Ureter (tissue), 1 donor: ENCODE results near the gene NEDD4L. TPM values are rescaled to one million over a fixed set of nuclear protein-coding genes. Genes with fewer than 3 reads are reported as not detected.
"Not testable (repeated sequence)": the region's sequence is repeated elsewhere in the genome, so short reads cannot be mapped to it uniquely, and the experiment has no call there.

Experiments
- DNase-seq: peaks from one replicate; pipeline ENCODE4 v3.0.0-alpha.2; 2020; ENCODE audit warnings: low spot score
- total RNA-seq: library from RNA; stranded (reverse); gene quantifications from one replicate; pipeline ENCODE4 v1.2.4, GENCODE V29; 2023
- donor health status: DM: yes; HTN: yes; CAD: no.

NEDD4L gene
- total RNA-seq, 1 donor from 2014 or later = 299 TPM

- DNase-seq = no peak
These were observed 373.0 kb downstream of the NEDD4L start for GRCh38 chr18:58416704-58417683.

DNA sequence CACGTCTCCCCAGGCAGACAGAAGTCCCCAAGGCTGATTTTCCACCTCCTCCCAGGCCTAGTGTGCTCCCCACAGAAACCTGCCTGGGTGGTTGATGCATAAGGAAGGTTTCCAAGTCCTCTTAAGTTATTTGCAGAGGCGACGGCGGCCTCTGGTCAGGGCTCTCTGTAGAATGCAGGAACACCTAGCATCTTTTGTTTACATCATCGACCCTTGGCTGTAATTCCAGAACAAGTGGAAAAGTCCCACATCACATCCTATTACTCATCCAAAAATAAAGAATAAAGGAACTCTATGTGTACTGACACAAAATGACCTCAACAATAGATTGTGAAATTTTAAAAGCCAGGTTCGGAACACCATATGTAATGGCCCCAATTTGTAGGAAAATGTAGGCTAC, 373.7 kb downstream of the NEDD4L start:
- no peak for DNase-seq

DNA sequence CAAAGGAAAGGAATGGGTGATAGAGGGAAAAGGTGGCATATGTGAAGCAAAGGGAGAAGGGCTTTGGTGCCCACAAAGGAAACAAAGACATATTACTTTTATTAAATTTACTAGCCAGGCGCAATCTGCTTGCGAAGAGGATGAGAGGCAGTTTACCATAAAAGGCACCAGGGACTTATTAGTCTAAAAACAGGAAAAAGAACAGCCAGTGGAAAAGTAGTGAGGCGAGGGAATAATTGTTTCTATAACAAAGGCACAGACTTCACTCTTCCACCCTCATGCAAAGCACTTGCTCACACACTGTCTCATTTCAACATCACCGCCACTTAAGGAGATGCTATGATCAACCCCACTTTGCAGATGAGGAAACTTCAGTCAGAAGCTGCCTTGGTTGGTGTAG, 374.3 kb downstream of the NEDD4L start:
- DNase-seq = no peak

DNA sequence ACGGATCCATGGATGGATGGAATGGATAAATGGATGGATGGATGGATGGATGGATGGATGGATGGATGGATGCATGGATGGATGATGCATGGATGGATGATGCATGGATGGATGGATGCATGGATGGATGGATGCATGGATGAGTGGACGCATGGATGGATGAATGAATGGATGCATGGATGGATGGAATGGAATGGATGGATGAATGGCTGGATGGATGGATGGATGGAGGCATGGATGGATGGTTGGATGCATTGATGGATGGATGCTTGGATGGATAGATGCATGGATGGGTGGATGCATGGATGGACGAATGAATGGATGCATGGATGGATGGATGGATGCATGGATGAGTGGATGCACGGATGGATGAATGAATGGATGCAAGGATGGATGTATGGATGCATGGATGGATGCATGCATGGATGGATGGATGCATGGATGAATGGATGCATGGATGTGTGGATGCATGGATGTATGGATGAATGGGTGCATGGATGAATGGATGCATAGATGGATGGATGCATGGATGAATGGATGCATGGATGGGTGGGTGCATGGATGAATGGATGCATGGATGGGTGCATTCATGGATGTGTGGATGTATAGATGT, 375.7 kb downstream of the NEDD4L start:
- DNase-seq = no peak

DNA sequence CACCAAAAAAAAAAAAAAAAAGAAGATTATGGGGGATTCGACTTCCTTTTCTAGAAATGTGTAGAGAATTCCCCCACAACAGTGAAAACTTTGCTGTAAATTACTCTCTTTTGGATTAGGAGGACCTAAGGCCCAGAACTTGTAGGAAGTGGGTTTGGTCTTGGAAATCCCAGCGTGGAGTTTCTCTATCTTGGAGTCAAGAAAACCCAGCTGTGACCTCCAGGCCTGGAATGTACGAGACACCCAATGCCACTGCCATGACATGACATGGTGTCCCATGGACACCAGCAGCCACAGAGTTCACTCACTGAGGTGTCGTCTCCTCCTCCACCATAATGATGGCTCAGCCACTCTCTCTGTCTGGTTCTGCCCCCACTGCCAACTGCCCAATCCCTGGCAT, 382.6 kb downstream of the NEDD4L start:
- DNase-seq = no peak

DNA sequence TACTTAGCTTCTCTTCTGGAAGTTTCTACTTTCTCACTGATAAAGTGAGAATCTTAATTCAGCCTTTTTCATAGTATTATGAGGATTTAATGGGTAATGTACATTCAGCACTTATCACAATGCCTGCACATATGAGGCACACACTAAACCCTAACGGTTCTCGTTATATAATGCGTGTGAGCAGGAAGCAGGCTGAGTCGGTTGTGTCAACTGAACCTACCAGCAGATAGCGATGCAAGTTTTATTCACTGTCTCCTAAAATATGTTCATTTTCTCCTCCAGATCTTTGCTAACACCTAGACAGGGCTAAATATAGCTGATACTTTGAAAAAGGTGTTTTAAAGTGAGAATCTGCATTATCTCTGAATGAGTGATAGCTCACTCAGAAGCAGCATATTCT, 383.3 kb downstream of the NEDD4L start:
- DNase-seq = no peak

DNA sequence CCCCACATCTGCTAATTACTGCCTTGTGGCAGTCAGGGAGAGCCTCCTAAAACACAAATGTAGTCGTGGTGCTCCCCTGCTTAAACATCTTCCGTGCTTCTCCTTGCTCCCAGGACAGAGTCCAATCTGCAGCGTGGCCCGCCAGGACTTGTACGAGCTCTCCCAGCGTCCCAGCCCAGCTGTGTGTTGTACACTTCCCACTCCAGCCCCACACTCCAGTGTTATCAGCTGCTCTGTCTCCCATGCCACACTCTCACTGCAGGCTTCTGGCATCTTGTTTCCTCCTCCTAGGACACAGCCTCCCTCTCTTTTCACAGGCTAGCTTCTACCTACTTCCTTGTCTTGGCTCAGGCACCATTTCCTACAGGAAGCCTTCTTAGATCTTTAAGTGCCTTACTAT, 385.4 kb downstream of the NEDD4L start:
- no peak for DNase-seq

DNA sequence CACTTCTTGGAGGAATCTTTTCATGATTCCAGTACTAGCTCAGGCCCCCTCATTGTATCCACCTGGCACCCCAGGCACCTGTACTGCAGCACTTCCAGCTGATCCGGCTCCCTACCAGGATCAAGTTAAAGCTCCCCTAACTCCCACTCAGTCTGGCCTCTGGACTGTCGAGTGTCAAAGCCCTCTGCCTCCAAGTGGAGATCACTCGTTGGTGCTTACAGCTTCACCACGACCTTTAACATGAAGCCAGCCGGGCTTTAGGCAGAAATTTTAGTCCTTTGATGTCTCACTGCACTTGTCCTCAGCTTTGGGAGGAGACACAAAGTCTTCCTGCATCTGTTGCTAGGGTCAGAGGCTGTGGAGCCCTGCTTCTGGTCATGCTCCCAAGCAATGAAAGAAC, 387.2 kb downstream of the NEDD4L start:
- DNase-seq = no peak

DNA sequence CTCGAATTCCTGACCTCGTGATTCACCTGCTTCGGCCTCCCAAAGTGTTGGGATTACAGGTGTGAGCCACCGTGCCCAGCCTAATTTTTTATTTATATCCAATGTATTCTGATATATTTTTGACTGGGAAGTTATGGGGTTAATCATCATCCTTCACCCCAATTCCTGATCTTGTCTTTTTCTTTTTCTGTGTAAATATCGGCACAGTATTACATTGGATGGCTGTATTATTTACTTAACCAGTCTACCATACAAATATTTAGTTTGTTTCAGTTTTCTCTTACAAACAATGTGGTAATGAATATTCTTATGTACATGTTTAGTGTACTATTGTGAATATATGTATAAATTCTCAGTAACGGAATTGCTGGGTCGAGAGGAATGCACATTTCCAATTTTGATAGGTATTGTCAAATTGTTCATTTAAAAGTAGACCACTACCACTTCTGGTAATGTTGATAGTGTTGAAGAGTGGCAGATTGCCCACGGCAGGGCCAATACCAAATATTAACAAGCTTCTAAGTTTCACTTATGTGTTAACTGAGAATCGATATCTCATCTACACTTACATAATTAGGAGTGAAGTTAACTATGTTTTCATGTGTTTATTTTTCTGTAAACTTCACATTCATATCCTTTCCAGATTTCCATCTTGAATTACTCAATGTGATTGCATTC, 388.2 kb downstream of the NEDD4L start:
- no peak for DNase-seq

- not testable (repeated sequence) for DNase-seq
These were observed 391.4 kb downstream of the NEDD4L start for GRCh38 chr18:58435221-58436005.

GRCh38 chr18:58438161-58438957, 394.3 kb downstream of the NEDD4L start:
- no peak for DNase-seq

DNA sequence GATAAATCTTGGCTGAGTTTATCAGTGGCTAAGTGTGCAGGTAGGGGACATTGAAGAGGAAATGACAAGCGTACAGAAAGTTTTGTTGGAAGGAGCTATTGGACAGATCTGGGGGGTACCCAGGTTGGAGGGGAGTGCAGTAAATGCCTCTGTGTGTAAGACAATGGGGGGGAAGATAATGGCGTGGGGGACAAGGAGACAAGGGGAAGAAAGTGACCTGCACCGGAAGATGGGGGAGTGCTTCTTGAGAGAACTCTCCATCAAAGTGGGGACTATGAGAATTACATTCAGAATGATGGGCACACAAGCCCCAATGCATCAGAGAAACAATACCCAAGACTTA, 394.9 kb downstream of the NEDD4L start:
- DNase-seq = no peak

GRCh38 chr18:58443671-58444070, 399.6 kb downstream of the NEDD4L start:
- DNase-seq = no peak

DNA sequence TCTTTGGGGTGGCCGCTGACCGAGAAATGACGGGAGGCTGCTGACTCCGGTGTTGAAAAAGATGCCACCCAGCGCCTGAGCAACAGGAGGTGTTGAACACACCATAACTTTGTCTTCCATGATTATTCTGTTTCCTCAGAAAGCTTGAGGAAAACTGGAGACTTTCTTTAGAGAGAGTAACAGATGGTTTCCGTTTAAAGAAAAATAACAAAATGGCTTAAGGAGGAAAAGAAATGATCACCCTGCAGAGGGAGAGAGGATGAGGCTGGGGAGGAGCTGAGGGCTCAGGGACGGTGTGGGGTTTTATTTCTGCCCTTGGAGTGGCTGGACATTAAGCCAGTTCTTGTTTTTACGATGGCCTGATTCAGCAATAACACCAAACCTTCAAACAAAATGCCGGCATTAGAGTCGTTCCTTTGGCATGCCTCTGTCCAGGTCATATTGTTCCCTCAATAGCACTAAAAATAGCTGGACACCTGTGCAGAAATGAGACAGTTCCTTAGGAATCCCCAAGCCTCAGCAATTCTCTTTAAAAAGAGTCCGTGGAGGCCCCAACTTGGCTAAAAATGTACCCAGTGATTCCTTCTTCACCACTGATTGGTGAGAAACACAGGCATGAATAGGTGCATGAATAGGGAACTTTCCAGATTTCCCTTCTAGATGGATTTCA, 402.5 kb downstream of the NEDD4L start:
- no peak for DNase-seq

DNA sequence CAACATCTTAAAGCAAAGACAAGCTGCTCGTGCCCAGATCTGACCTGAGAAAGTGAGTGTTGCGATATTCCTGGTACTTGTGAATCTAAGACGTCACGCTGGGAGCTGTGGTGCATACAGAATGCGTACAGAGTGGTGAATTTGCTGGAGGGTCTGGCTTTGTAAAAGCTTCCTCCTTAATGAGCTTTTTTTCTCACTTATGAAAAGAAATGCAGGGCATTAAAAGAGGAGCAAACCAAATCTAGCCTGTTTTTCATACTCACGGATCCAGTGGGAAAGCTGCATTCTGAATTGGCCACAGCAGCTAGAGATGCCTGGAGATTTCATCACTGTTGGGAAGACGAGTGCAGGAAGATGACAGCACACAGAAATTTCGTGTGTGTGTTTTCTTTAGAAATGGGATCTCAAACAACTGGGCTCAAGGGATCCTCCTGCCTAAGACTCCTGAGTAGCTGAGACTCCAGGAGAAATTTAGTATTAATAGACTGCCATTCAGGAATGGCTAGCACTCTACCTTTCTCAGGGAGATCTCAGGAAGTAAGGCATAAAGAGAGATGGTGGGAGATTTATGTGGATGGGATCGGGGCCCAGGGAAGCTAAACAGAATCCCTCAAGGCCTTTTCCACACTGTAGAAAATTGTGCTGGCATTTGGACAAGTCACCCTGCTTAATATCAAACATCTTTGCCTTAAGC, 403.5 kb downstream of the NEDD4L start:
- DNase-seq = no peak

GRCh38 chr18:58449464-58449863, 405.4 kb downstream of the NEDD4L start:
- no peak for DNase-seq
